IMR-90 (cell line): Measurements from ENCODE around the gene SSR2. TPM values are rescaled to one million over a fixed set of nuclear protein-coding genes. Genes with fewer than 3 reads are reported as not detected.

ENCODE experiments used
- ATAC-seq: fragments of 200-7000 bp; cut with Tn5 transposase; 2 replicates; pipeline ENCODE4 v1.9.1; 2020; ENCODE audit warnings: low read depth, mild to moderate bottlenecking, moderate library complexity
- BruUV-seq: library from RNA; stranded (reverse); fragments of 400-500 nt; replicated peaks from 2 replicates; lab custom pipeline; 2021; lab: Mats Ljungman, UMichigan
- CTCF ChIA-PET: fragments of 300-600 bp; formaldehyde crosslinking; extraction: SDS; loops from one replicate; lab custom pipeline; 2021; ENCODE audit warnings: antibody characterized with exemption; lab: Yijun Ruan, JAX
- POLR2A ChIA-PET: fragments of 300-600 bp; sonication (Branson Sonifier 250); formaldehyde crosslinking; loops from one replicate; lab custom pipeline; 2022; ENCODE audit warnings: antibody characterized with exemption; ENCODE audit not compliant: unreplicated experiment; lab: Charles Lee
- DNase-seq: peaks from one replicate; pipeline ENCODE4 v3.0.0; 2013
- H2AFZ ChIP-seq: replicated peaks from 2 replicates; pipeline ENCODE3; 2013; ENCODE audit warnings: low read length, mild to moderate bottlenecking; ENCODE audit not compliant: poor library complexity
- H2AK5ac ChIP-seq: 2 replicates; pipeline ENCODE4 v1.6.1; 2013; ENCODE audit warnings: low read depth, low read length, inconsistent platforms
- H2AK9ac ChIP-seq: replicated peaks from 2 replicates; pipeline ENCODE3; 2013; ENCODE audit warnings: mild to moderate bottlenecking, low read depth, low read length, moderate library complexity; ENCODE audit not compliant: poor library complexity
- H2BK120ac ChIP-seq: 2 replicates; pipeline ENCODE4 v1.6.1; 2013; ENCODE audit warnings: low read depth, low read length, inconsistent platforms
- H2BK15ac ChIP-seq: 3 replicates; pipeline ENCODE4 v1.6.1; 2013; ENCODE audit warnings: low read depth, low read length, inconsistent platforms
- H2BK20ac ChIP-seq: 2 replicates; pipeline ENCODE4 v1.6.1; 2013; ENCODE audit warnings: low read depth, mild to moderate bottlenecking, inconsistent platforms, low read length, moderate library complexity
- H2BK5ac ChIP-seq: 2 replicates; pipeline ENCODE4 v1.6.1; 2013; ENCODE audit warnings: mild to moderate bottlenecking, low read depth, low read length, inconsistent platforms; ENCODE audit not compliant: poor library complexity, severe bottlenecking
- H3K14ac ChIP-seq: replicated peaks from 2 replicates; pipeline ENCODE4 v1.6.1; 2013; ENCODE audit warnings: low read depth, low read length, inconsistent platforms
- H3K18ac ChIP-seq: 2 replicates; pipeline ENCODE4 v1.6.1; 2013; ENCODE audit warnings: low read depth, low read length, control low read depth
- H3K23ac ChIP-seq: 2 replicates; pipeline ENCODE4 v1.6.1; 2013; ENCODE audit warnings: low read depth, low read length, inconsistent platforms
- H3K27ac ChIP-seq: 2 replicates; pipeline ENCODE4 v1.5.1; 2013; ENCODE audit warnings: mild to moderate bottlenecking, control low read depth, low read length; ENCODE audit not compliant: insufficient read depth
- H3K27me3 ChIP-seq: 2 replicates; pipeline ENCODE4 v1.6.1; 2013; ENCODE audit warnings: low read length; ENCODE audit not compliant: control insufficient read depth, insufficient read depth
- H3K36me3 ChIP-seq: 2 replicates; pipeline ENCODE4 v1.6.1; 2013; ENCODE audit warnings: low read length, mixed read lengths; ENCODE audit not compliant: control insufficient read depth, insufficient read depth
- H3K4ac ChIP-seq: 2 replicates; pipeline ENCODE4 v1.6.1; 2013; ENCODE audit warnings: low read depth, low read length, inconsistent platforms
- H3K4me1 ChIP-seq: 2 replicates; pipeline ENCODE4 v1.6.1; 2013; ENCODE audit warnings: low read length, mixed read lengths; ENCODE audit not compliant: control insufficient read depth, insufficient read depth
- H3K4me2 ChIP-seq: 2 replicates; pipeline ENCODE4 v1.6.1; 2013; ENCODE audit warnings: low read depth, mild to moderate bottlenecking, control low read depth, low read length, moderate library complexity
- H3K4me3 ChIP-seq: 2 replicates; pipeline ENCODE4 v1.5.1; 2013; ENCODE audit warnings: low read depth, mild to moderate bottlenecking, control low read depth, low read length, moderate library complexity; ENCODE audit not compliant: insufficient read depth
- H3K56ac ChIP-seq: 2 replicates; pipeline ENCODE4 v1.6.1; 2013; ENCODE audit warnings: low read length, inconsistent platforms; ENCODE audit not compliant: insufficient read depth; ENCODE audit errors: extremely low read depth
- H3K79me1 ChIP-seq, 2 experiments: 2 replicates each; pipeline ENCODE4 v1.6.1; 2013; ENCODE audit warnings: low read length in 2 of 2, inconsistent platforms in 1 of 2, low read depth in 1 of 2
- H3K9ac ChIP-seq: 2 replicates; pipeline ENCODE4 v1.6.1; 2013; ENCODE audit warnings: low read depth, low read length, control low read depth
- H3K9me1 ChIP-seq: 2 replicates; pipeline ENCODE4 v1.6.1; 2013; ENCODE audit warnings: low read length, inconsistent platforms; ENCODE audit not compliant: insufficient read depth
- H3K9me3 ChIP-seq: 2 replicates; pipeline ENCODE4 v1.6.1; 2013; ENCODE audit warnings: low read length; ENCODE audit not compliant: control insufficient read depth, insufficient read depth
- H4K20me1 ChIP-seq: 2 replicates; pipeline ENCODE4 v1.6.1; 2013; ENCODE audit warnings: low read length, inconsistent platforms; ENCODE audit not compliant: insufficient read depth
- H4K5ac ChIP-seq: 2 replicates; pipeline ENCODE4 v1.6.1; 2013; ENCODE audit warnings: mild to moderate bottlenecking, low read depth, low read length, control low read depth
- H4K8ac ChIP-seq, 2 experiments: 2 replicates each; pipeline ENCODE4 v1.6.1; 2013; ENCODE audit warnings: low read depth in 2 of 2, low read length in 2 of 2, control low read depth in 1 of 2, inconsistent platforms in 1 of 2
- H4K91ac ChIP-seq: 2 replicates; pipeline ENCODE4 v1.6.1; 2013; ENCODE audit warnings: low read depth, low read length, inconsistent platforms; ENCODE audit not compliant: insufficient read depth
- CTCF ChIP-seq: conservative IDR thresholded peaks from 2 replicates; pipeline ENCODE4 v1.5.1; 2012; ENCODE audit warnings: mild to moderate bottlenecking, low read depth, low read length, improper control_type of control experiment
- ELK1 ChIP-seq: fragments of 150-350 bp; IDR thresholded peaks from 2 replicates; pipeline ENCODE4 v1.6.1; 2016; ENCODE audit warnings: low read depth, mild to moderate bottlenecking, low read length, moderate library complexity, borderline replicate concordance
- FOS ChIP-seq: fragments of 150-350 bp; IDR thresholded peaks from 2 replicates; pipeline ENCODE4 v1.6.1; 2016; ENCODE audit warnings: low read depth, low read length
- MAFK ChIP-seq: IDR thresholded peaks from 2 replicates; pipeline ENCODE4 v1.6.1; 2012; ENCODE audit warnings: low read depth, low read length, improper control_type of control experiment
- MXI1 ChIP-seq: IDR thresholded peaks from 2 replicates; pipeline ENCODE4 v1.6.1; 2012; ENCODE audit warnings: low read depth, mild to moderate bottlenecking, low read length, moderate library complexity, borderline replicate concordance
- NFE2L2 ChIP-seq: fragments of 150-350 bp; IDR thresholded peaks from 2 replicates; pipeline ENCODE4 v1.6.1; 2016; ENCODE audit warnings: low read depth, mild to moderate bottlenecking, low read length
- RAD21 ChIP-seq: IDR thresholded peaks from 2 replicates; pipeline ENCODE4 v1.6.1; 2012; ENCODE audit warnings: low read length, improper control_type of control experiment
- RCOR1 ChIP-seq: IDR thresholded peaks from 2 replicates; pipeline ENCODE4 v1.6.1; 2012; ENCODE audit warnings: mild to moderate bottlenecking, low read length, improper control_type of control experiment; ENCODE audit not compliant: insufficient replicate concordance
- RFX5 ChIP-seq: IDR thresholded peaks from 2 replicates; pipeline ENCODE4 v1.8.0; 2012; ENCODE audit warnings: low read depth, mild to moderate bottlenecking, low read length, moderate library complexity
- SMC3 ChIP-seq: fragments of 150-350 bp; IDR thresholded peaks from 2 replicates; pipeline ENCODE4 v1.6.1; 2016; ENCODE audit warnings: low read depth, mild to moderate bottlenecking, antibody characterized with exemption, low read length, moderate library complexity
- WGBS, 2 experiments: methylation state at CpG; one replicate each; pipeline versions ENCODE4 v1.1.5 to v1.1.7; 2013; ENCODE audit warnings: missing lambda C conversion rate in 2 of 2; ENCODE audit not compliant: insufficient read length in 1 of 2; ENCODE audit errors: extremely low coverage in 2 of 2; 5-methylcytosine and 5-hydroxymethylcytosine counted together
- dilution Hi-C: fragments of 300-500 bp; cut with HindIII; formaldehyde crosslinking; loops from one replicate; pipeline ENCODE4 v1.14.3; 2018; ENCODE audit warnings: low sequenced_read_pairs; ENCODE audit not compliant: unreplicated experiment
- in situ Hi-C: fragments of 300-500 bp; cut with MboI; formaldehyde crosslinking; loops from 3 replicates; pipeline ENCODE4 v1.14.3; 2019; ENCODE audit warnings: low sequenced_read_pairs, inconsistent platforms, mixed read lengths
- intact Hi-C: fragments of 100-400 bp; cut with micrococcal nuclease; formaldehyde crosslinking; loops from 2 replicates; pipeline ENCODE4 v1.10.0; 2022
- polyA plus RNA-seq, 3 experiments: library from polyadenylated mRNA; depleted of rRNA; stranded (reverse); fragments of >200 nt; gene quantifications; 2 replicates each; pipeline ENCODE4 v1.2.3, GENCODE V29; 2012; ENCODE audit warnings: low replicate concordance in 1 of 3
- total RNA-seq: library from RNA; depleted of rRNA; stranded (reverse); fragments of >200 nt; gene quantifications from 2 replicates; pipeline ENCODE4 v1.2.3, GENCODE V29; 2012

The SSR2 gene
- total and polyA plus RNA-seq, 2 of the 4 experiments (the other 2 are of a cell fraction), result 553 to 1,264 TPM

- no peak for TF ChIP-seq RFX5
- TF ChIP-seq RCOR1, result no peak
- TF ChIP-seq FOS, result no peak
- TF ChIP-seq CTCF, result no peak
Measured at GRCh38 chr1:155966750-155967149, 54.0 kb downstream of the SSR2 start (continued).

GRCh38 chr1:155966135-155966534 is 54.6 kb downstream of the SSR2 start:
- CTCF ChIA-PET, result interaction anchor here (0.6 kb wide), 1 partner anchor 10 kb away, joined by 3 read pairs; no protein-coding TSS in a partner anchor
- peaks cover 47% of the 10 kb centered on the region for H3K4me1 ChIP-seq

More at GRCh38 chr1:155966135-155966534, 54.6 kb downstream of the SSR2 start:
- peaks cover 37 to 86% of the 10 kb centered on the region in 2 experiments for H3K79me1 ChIP-seq
- no peak overlapping the region for H3K18ac ChIP-seq
- H2BK20ac ChIP-seq, result no peak overlapping the region
- no peak overlapping the region for H4K91ac ChIP-seq
- no peak overlapping the region for H3K56ac ChIP-seq
- H4K20me1 ChIP-seq, result peaks cover 87% of the 10 kb centered on the region
- H3K9ac ChIP-seq, result no peak overlapping the region
- intact Hi-C loops, result no loop called here
- no peak overlapping the region for H3K4ac ChIP-seq
- no TSS peak for BruUV-seq
- peaks cover 42% of the 10 kb centered on the region for H3K9me1 ChIP-seq
- no peak overlapping the region for H3K23ac ChIP-seq
- 83% methylated on average over 3 of the region's 9 CpGs; no CpG with 5 or more reads in 1 of the 2 experiments for WGBS, 2 experiments
- no peak overlapping the region for H3K27ac ChIP-seq
- dilution Hi-C loops, result no loop called here
- no peak overlapping the region for H2AK9ac ChIP-seq
- TF ChIP-seq SMC3, result peak; percentile 17; the same call in 1 of the 2 replicates
- no peak for TF ChIP-seq FOS
- TF ChIP-seq RAD21, result peak; percentile 41; the same call in 1 of the 2 replicates
- TF ChIP-seq RCOR1, result no peak
- TF ChIP-seq MXI1, result no peak
- TF ChIP-seq MAFK, result no peak
- TF ChIP-seq ELK1, result no peak
- no peak for TF ChIP-seq NFE2L2
- TF ChIP-seq RFX5, result no peak
- peak; percentile 38 for TF ChIP-seq CTCF
- H3K14ac ChIP-seq, result no peak overlapping the region
- no peak overlapping the region for H3K4me3 ChIP-seq
- no peaks in the 10 kb centered on the region for H3K9me3 ChIP-seq
- no peak overlapping the region; a peak in 1 of 4 replicates for H4K8ac ChIP-seq
- no peak overlapping the region for H2BK15ac ChIP-seq
- POLR2A ChIA-PET, result no interaction called here
- H2BK120ac ChIP-seq, result no peak overlapping the region
- H3K4me2 ChIP-seq, result no peak overlapping the region
- H2AK5ac ChIP-seq, result no peak overlapping the region
- ATAC-seq, result no peak
- peaks cover 75% of the 10 kb centered on the region for H3K36me3 ChIP-seq
- in situ Hi-C loops, result no loop called here
- DNase-seq, result no peak
- no peaks in the 10 kb centered on the region for H3K27me3 ChIP-seq
- no peak overlapping the region for H4K5ac ChIP-seq
- H2BK5ac ChIP-seq, result no peak overlapping the region
- no peak overlapping the region for H2AFZ ChIP-seq
